Measurements from ENCODE around the gene E2F7. TPM values are rescaled to one million over a fixed set of nuclear protein-coding genes. Genes with fewer than 3 reads are reported as not detected.
"Not testable (repeated sequence)": the region's sequence is repeated elsewhere in the genome, so short reads cannot be mapped to it uniquely, and the experiment has no call there.

The E2F7 gene, protein sequence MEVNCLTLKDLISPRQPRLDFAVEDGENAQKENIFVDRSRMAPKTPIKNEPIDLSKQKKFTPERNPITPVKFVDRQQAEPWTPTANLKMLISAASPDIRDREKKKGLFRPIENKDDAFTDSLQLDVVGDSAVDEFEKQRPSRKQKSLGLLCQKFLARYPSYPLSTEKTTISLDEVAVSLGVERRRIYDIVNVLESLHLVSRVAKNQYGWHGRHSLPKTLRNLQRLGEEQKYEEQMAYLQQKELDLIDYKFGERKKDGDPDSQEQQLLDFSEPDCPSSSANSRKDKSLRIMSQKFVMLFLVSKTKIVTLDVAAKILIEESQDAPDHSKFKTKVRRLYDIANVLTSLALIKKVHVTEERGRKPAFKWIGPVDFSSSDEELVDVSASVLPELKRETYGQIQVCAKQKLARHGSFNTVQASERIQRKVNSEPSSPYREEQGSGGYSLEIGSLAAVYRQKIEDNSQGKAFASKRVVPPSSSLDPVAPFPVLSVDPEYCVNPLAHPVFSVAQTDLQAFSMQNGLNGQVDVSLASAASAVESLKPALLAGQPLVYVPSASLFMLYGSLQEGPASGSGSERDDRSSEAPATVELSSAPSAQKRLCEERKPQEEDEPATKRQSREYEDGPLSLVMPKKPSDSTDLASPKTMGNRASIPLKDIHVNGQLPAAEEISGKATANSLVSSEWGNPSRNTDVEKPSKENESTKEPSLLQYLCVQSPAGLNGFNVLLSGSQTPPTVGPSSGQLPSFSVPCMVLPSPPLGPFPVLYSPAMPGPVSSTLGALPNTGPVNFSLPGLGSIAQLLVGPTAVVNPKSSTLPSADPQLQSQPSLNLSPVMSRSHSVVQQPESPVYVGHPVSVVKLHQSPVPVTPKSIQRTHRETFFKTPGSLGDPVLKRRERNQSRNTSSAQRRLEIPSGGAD
- 11.6 and 22.1 TPM in 2 replicates for total RNA-seq (2014; rRNA removed; shearing (Covaris generic))

DNA sequence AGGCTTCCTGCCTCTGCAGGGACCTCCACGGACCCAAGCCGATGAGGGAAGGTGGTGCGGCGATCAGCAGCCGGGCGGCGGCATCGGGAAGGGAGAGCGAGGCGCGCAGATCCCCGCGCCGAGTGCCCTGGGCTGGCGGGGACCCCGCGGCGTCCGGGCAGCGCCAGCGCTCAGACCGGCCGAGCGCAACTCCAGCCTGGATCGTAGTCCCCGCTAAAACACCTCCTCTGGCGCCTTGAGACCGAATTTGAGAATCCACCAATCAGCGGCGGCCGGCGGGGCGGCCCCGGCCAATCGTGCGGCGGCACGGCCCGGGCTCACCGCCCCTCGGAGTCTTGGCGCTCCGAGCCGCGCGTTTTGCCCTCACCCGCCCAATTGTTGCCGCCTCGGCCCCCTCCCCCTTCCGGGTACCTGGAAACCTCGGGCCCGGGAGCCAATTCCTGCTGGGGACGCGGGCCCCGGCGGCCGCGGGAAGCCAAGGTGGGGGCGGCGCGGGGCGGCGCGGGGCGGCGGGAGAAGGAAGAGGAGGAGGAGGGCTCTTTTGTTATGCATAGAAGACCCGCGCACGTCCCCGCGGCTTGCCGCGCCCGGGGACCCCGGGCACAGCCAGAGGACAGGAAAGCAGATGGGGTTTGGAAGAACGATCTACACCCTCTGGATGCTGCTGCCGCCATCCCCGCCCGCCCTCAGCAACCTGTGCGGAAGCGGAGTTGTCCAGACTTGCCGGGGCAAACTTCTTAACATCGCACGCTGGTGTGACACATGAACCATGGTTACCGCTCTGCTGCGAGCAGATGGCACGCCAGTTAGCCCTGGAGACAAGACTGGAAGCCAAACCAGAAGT, at the start of gene E2F7:
Gene E2F7 (minus strand): TSS at position 209 of the 844 bp plus-strand sequence. CDS start 934 bp downstream, outside the sequence.
- Histone ChIP-seq H3K4me1 (replicated peaks) (peaks cover 32% of the 10 kb centered on the region), H3K36me3 (peaks cover 43% of the 10 kb centered on the region), H3K27me3 (replicated peaks) (no peaks in the 10 kb centered on the region), H3K9me3 (replicated peaks) (no peaks in the 10 kb centered on the region), H3K27ac (peak within 1 kb of the TSS; percentile 80), H3K4me3 (peak within 1 kb of the TSS; percentile 75)
- DNase-seq (ENCODE audit: low read depth in 1 of 2, low spot score in 2 of 2) = peak; percentile 93 to 95

DNA sequence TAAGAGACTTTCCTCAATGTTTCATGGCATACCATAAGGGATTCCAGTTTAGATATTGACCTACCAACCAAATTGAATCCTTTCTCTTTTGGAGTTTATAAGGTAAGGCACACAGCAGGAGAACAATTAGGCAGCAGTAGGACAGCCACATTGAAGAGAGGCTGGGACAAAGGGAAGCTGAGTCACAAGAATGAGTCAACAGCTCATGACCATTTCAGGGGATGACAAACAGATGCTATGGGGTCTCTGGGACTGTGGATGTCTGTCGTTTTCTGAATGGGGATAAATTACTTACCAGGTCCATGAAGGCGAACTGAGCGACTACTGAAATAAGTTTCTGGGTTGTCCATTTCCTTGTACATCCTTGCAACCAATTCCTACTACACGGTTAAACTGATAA, 48.6 kb upstream of the E2F7 start:
- no peak overlapping the region for H3K4me3 ChIP-seq
- H3K36me3 ChIP-seq = no peaks in the 10 kb centered on the region
- H3K27ac ChIP-seq = no peak overlapping the region
- H3K27me3 ChIP-seq (replicated peaks) = no peaks in the 10 kb centered on the region
- peaks cover 2% of the 10 kb centered on the region; the same call in 1 of the 2 replicates for H3K9me3 ChIP-seq (replicated peaks)
- H3K4me1 ChIP-seq (replicated peaks) = peaks cover 37% of the 10 kb centered on the region
- DNase-seq (ENCODE audit: low read depth in 1 of 2, low spot score in 2 of 2) = peak in 1 of 2 experiments; percentile 33

DNA sequence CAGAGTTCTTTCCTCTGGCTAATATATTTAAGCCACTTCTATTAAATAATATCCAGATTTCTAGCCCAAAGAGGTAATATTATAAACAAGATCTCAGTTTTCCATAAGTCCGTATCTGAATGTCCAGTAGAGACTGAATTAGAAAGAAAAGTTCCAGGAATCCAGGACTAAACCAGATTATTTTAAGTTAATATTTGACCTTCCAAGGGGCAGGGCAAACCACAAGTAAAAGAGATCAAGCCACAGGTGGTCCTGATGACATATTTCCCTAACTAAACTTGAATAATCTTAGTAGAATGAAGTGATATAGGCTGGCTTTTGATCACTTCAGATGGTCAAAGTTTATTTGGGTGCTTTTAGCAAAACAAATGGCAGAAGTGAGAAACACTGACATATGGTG, 43.3 kb upstream of the E2F7 start:
- Histone ChIP-seq H3K36me3 (no peaks in the 10 kb centered on the region), H3K27ac (no peak overlapping the region), H3K9me3 (replicated peaks) (peaks cover 2% of the 10 kb centered on the region; the same call in 1 of the 2 replicates), H3K4me1 (replicated peaks) (peaks cover 16% of the 10 kb centered on the region), H3K4me3 (no peak overlapping the region), H3K27me3 (replicated peaks) (no peaks in the 10 kb centered on the region)
- no peak for DNase-seq (ENCODE audit: low read depth in 1 of 2, low spot score in 2 of 2)

DNA sequence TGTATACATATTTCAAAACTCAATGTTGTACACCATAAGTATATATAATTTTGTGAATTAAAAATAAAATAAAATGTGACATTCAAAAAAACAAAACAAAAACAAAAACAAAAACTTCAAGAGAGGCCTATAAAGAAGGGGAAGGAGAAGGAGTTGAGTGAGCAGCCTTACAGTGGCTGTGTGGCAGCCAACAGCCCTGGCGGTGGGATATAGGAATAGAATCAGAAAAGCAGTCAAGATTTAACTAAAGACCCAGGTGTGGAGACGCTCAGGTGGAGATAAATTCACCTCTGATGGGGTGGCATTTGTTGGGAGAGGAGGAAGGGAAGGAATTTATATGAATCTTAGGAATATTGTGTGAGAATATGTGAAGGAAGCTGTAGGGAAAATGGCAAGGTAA, 41.8 kb upstream of the E2F7 start:
- no peak for DNase-seq (ENCODE audit: low read depth in 1 of 2, low spot score in 2 of 2)
- peaks cover 31% of the 10 kb centered on the region for H3K4me1 ChIP-seq (replicated peaks)
- H3K27me3 ChIP-seq (replicated peaks) = no peaks in the 10 kb centered on the region
- no peaks in the 10 kb centered on the region for H3K36me3 ChIP-seq
- no peak overlapping the region for H3K4me3 ChIP-seq
- peaks cover 2% of the 10 kb centered on the region; the same call in 1 of the 2 replicates for H3K9me3 ChIP-seq (replicated peaks)
- H3K27ac ChIP-seq = no peak overlapping the region

DNA sequence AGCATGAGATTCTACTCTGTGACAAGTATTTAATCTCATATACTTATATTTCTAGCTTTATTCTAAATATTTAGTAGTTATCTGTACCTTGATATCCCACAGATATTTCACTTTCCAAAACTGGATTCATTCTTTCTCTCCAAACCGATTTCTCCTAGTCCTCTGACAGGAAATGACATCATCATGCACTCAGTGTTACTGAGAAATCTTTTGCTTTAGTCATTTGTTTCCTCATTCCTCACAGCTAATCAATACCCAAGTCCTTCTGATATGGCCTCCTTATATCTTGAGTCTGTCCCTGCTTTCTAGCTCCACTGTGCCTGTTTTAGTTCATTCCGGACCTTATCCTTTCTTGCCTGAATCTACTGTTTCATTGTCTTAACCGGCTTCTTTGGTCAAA, 39.4 kb upstream of the E2F7 start:
- Histone ChIP-seq H3K27me3 (replicated peaks) (no peaks in the 10 kb centered on the region), H3K27ac (peak overlapping the region; percentile 28), H3K36me3 (no peaks in the 10 kb centered on the region), H3K9me3 (replicated peaks) (no peaks in the 10 kb centered on the region), H3K4me1 (replicated peaks) (peaks cover 32% of the 10 kb centered on the region), H3K4me3 (no peak overlapping the region)
- DNase-seq (ENCODE audit: low read depth in 1 of 2, low spot score in 2 of 2) = no peak

DNA sequence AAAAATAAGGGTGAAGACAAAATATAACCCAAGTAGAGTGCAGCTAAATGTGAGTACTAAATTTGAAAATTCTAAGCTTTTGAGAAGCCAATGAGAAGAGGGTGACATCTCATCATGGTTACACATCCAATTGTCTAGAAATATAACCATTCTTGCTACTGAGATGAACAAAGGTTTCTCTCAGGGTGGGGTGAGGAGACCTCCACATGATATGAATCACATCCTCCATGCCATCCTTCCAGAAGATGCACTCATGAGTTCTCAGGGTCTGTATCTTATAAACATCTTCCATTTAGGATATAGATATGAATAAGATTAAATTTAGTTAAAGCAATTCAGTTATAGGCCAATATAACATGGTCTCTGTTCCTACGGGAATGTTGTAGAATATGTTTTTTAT, 38.9 kb upstream of the E2F7 start:
- Histone ChIP-seq H3K4me3 (no peak overlapping the region), H3K27ac (peak overlapping the region; percentile 28), H3K27me3 (replicated peaks) (no peaks in the 10 kb centered on the region), H3K36me3 (no peaks in the 10 kb centered on the region), H3K4me1 (replicated peaks) (peaks cover 32% of the 10 kb centered on the region), H3K9me3 (replicated peaks) (no peaks in the 10 kb centered on the region)
- DNase-seq (ENCODE audit: low read depth in 1 of 2, low spot score in 2 of 2) = no peak

DNA sequence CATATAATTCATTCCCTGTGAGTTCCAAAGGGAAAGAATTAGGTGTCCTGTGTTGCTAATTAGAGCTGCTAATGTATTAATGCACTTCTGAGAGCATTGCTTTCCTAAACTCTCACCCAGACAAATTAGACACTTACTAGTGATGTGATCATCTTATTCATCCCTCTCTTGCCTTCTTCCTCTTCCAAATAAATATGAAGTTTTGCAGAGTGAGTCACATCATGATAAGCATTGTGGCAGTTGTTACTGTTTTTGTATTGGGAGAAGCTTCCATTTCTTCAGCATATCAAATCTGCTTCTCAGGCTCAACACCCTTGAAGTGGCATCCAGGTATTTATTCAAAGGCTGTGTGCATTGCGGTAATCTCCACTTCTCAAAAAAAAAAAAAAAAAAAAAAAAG, 37.3 kb upstream of the E2F7 start:
- Histone ChIP-seq H3K4me3 (no peak overlapping the region), H3K27me3 (replicated peaks) (no peaks in the 10 kb centered on the region), H3K4me1 (replicated peaks) (peaks cover 43% of the 10 kb centered on the region), H3K9me3 (replicated peaks) (no peaks in the 10 kb centered on the region), H3K36me3 (no peaks in the 10 kb centered on the region), H3K27ac (peak overlapping the region; percentile 28)
- peak in 1 of 2 experiments; percentile 85 for DNase-seq (ENCODE audit: low read depth in 1 of 2, low spot score in 2 of 2)

DNA sequence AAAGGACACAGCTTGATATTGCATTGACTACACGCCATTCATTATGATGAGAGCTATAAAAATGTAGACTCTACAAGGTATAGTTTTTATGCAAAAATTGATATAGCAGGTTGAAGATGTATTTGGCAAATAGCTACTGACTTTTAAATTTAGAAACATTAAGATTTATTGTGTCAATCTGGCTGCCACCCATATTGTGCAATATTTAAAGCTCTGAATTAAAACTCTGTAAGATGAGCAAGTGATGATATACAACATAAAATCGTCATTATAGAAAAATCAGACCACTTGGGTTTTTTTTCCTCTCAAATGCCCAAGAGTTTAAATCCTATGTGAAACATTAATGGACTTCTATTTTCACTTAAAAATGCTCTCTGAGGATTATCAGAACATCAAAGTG, 36.8 kb upstream of the E2F7 start:
- Histone ChIP-seq H3K9me3 (replicated peaks) (no peaks in the 10 kb centered on the region), H3K4me3 (no peak overlapping the region), H3K36me3 (no peaks in the 10 kb centered on the region), H3K27ac (peak overlapping the region; percentile 28), H3K4me1 (replicated peaks) (peaks cover 43% of the 10 kb centered on the region), H3K27me3 (replicated peaks) (no peaks in the 10 kb centered on the region)
- DNase-seq (ENCODE audit: low read depth in 1 of 2, low spot score in 2 of 2) = no peak

DNA sequence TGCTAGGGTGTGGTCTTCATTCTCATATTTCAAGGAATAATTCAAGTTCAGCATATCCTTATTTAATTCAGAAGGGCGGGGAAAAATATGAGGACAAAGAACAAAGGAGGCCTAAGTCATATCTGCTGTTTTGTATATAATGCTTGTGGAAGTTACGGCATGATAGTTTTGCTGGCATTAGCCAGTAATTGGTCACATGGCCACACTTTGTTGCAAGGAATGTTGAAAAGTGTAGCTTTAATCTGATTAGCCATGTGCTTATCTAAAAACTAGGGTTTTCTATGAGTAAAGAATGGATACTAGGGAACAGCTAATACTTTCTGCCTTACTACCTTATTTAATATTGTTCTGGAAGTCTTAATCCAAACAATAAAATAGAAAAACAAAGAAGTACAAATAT, 34.4 kb upstream of the E2F7 start:
- Histone ChIP-seq H3K36me3 (no peaks in the 10 kb centered on the region), H3K9me3 (replicated peaks) (no peaks in the 10 kb centered on the region), H3K4me1 (replicated peaks) (peaks cover 39% of the 10 kb centered on the region), H3K27ac (no peak overlapping the region), H3K27me3 (replicated peaks) (no peaks in the 10 kb centered on the region), H3K4me3 (no peak overlapping the region)
- DNase-seq (ENCODE audit: low read depth in 1 of 2, low spot score in 2 of 2) = no peak

DNA sequence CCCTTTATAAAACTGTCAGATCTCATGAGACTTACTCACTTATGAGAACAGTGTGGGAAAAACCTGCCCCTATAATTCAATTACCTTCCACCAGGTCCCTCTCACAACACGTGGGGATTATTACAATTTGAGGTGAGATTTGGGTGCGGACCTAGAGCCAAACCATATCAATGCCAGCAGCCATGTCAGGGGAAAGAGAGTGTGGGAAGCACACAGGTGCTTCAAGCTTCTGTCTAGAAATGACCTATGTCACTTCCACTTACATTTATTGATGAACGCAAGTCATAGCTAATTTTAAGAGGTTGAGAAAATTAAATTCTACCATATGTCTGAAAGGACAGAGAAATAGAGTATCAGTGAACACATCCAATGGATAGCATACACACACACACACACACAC, 32.5 kb upstream of the E2F7 start:
- DNase-seq (ENCODE audit: low read depth in 1 of 2, low spot score in 2 of 2) = no peak
- H3K4me3 ChIP-seq = no peak overlapping the region
- H3K36me3 ChIP-seq = no peaks in the 10 kb centered on the region
- no peak overlapping the region for H3K27ac ChIP-seq
- H3K27me3 ChIP-seq (replicated peaks) = no peaks in the 10 kb centered on the region
- peaks cover 19% of the 10 kb centered on the region for H3K4me1 ChIP-seq (replicated peaks)
- no peaks in the 10 kb centered on the region for H3K9me3 ChIP-seq (replicated peaks)

DNA sequence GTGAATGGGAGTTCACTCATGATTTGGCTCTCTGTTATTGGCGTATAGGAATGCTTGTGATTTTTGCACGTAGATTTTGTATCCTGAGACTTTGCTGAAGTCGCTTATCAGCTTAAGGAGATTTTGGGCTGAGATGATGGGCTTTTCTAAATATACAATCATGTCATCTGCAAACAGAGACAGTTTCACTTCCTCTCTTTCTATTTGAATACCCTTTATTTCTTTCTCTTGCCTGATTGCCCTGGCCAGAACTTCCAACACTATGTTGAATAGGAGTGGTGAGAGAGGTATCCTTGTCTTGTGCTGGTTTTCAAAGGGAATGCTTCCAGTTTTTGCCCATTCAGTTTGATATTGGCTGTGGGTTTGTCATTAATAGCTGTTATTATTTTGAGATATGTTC, 26.9 kb upstream of the E2F7 start:
- H3K36me3 ChIP-seq; H3K4me3 ChIP-seq; H3K27me3 ChIP-seq (replicated peaks); H3K9me3 ChIP-seq (replicated peaks); H3K4me1 ChIP-seq (replicated peaks); H3K27ac ChIP-seq; DNase-seq (ENCODE audit: low read depth in 1 of 2, low spot score in 2 of 2): not testable (repeated sequence)

DNA sequence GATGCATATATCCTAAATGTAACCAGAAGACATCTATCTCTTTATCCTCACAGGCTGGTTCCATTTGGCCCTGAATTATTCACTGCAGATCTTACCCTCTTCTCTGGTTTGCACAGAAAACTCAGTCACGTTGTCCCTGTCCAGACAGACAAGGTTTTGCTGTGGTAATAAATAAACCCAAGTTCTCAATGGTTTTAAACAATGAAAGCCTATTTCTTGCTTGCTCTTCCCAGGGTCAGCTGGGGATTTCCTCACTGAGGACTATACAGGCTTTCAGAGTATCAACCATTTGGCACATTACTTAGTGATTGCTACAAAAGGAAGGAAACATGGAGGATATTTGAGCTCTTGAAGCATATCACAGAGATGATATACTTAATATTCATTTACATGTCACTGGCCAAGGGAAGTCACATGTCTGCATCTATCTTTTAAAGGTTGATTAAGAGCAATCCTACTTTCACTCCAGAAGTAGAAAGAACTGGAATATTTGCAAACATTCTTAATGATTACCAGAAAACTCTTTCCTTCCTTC, 24.4 kb upstream of the E2F7 start:
- H3K9me3 ChIP-seq (replicated peaks) = no peaks in the 10 kb centered on the region
- DNase-seq (ENCODE audit: low read depth in 1 of 2, low spot score in 2 of 2) = no peak
- no peaks in the 10 kb centered on the region for H3K36me3 ChIP-seq
- no peaks in the 10 kb centered on the region for H3K27me3 ChIP-seq (replicated peaks)
- H3K4me3 ChIP-seq = no peak overlapping the region
- peaks cover 14% of the 10 kb centered on the region for H3K4me1 ChIP-seq (replicated peaks)
- no peak overlapping the region for H3K27ac ChIP-seq

DNA sequence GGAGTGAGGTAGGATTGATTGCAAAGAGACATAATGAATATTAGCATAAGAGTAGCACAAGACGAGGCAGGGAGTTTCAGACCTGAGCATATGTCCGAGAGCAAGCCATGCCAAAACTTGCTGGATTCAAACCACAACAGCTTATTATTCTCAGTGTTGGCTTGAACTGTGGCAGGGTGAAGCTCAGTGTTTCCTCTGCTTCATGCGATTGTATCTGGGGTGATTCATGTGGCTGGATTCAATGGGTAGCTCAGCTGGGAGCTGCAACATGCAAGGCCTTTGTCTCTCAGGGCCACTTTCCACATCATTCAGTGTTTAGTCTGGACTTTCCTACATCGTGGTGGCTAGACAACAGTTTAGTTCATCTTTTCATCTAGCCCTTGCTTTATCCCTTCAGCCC, 22.1 kb upstream of the E2F7 start:
- H3K36me3 ChIP-seq = no peaks in the 10 kb centered on the region
- no peak overlapping the region for H3K27ac ChIP-seq
- H3K27me3 ChIP-seq (replicated peaks) = no peaks in the 10 kb centered on the region
- DNase-seq (ENCODE audit: low read depth in 1 of 2, low spot score in 2 of 2) = peak; percentile 65 to 74
- H3K4me3 ChIP-seq = no peak overlapping the region
- no peaks in the 10 kb centered on the region for H3K9me3 ChIP-seq (replicated peaks)
- peaks cover 14% of the 10 kb centered on the region for H3K4me1 ChIP-seq (replicated peaks)
